SIG-M5 (cell line): ENCODE results near the gene GNGT1.

Experiments used
- DNase-seq: peaks from one replicate; lab custom pipeline; 2025; lab: John Stamatoyannopoulos, UW

Gene GNGT1

GRCh38 chr7:93943816-93944540 is 37.6 kb downstream of the GNGT1 start:
- DNase-seq: no peak

- DNase-seq: no peak
These were observed 38.3 kb downstream of the GNGT1 start for GRCh38 chr7:93944673-93945072.

GRCh38 chr7:93945083-93945482 is 38.7 kb downstream of the GNGT1 start:
- DNase-seq: no peak

GRCh38 chr7:93945756-93946535 is 39.6 kb downstream of the GNGT1 start:
- no peak for DNase-seq

GRCh38 chr7:93948106-93948505 is 41.7 kb downstream of the GNGT1 start:
- DNase-seq: no peak

- DNase-seq: no peak
These were observed 42.5 kb downstream of the GNGT1 start for GRCh38 chr7:93948873-93949272.

- DNase-seq: no peak
These were observed 43.1 kb downstream of the GNGT1 start for GRCh38 chr7:93949423-93949822.

- no peak for DNase-seq
These were observed 48.9 kb downstream of the GNGT1 start for GRCh38 chr7:93955304-93955703.

GRCh38 chr7:93957767-93958166 is 51.4 kb downstream of the GNGT1 start:
- no peak for DNase-seq

- no peak for DNase-seq
These were observed 51.8 kb downstream of the GNGT1 start for GRCh38 chr7:93958216-93958615.

GRCh38 chr7:93958651-93959050 is 52.3 kb downstream of the GNGT1 start:
- DNase-seq: no peak
